Endodermal cell (in vitro differentiated cells): ENCODE measurements around the gene RGS6. TPM values are rescaled to one million over a fixed set of nuclear protein-coding genes. Genes with fewer than 3 reads are reported as not detected.

ENCODE experiments used
- DNase-seq: peaks from one replicate; pipeline ENCODE4 v3.0.0-alpha.2; 2017
- H3K27ac ChIP-seq: 2 replicates; pipeline ENCODE4 v1.5.1; 2013; ENCODE audit warnings: mild to moderate bottlenecking, low read depth, low read length, moderate library complexity
- H3K27me3 ChIP-seq: 2 replicates; pipeline ENCODE4 v1.6.1; 2013; ENCODE audit warnings: mild to moderate bottlenecking, low read length, moderate library complexity; ENCODE audit not compliant: insufficient read depth, control insufficient read depth, poor library complexity, severe bottlenecking
- H3K36me3 ChIP-seq: 2 replicates; pipeline ENCODE4 v1.7.0; 2013; ENCODE audit warnings: mild to moderate bottlenecking, low read length, moderate library complexity; ENCODE audit not compliant: control insufficient read depth, insufficient read depth
- H3K4me1 ChIP-seq: one replicate; pipeline ENCODE4 v1.7.0; 2013; ENCODE audit warnings: low read length; ENCODE audit not compliant: control insufficient read depth, insufficient read depth
- H3K4me3 ChIP-seq: 2 replicates; pipeline ENCODE4 v1.5.1; 2013; ENCODE audit warnings: mild to moderate bottlenecking, low read length, moderate library complexity
- H3K9ac ChIP-seq: 2 replicates; pipeline ENCODE4 v1.6.1; 2013; ENCODE audit warnings: mild to moderate bottlenecking, low read length, moderate library complexity; ENCODE audit not compliant: poor library complexity, severe bottlenecking; ENCODE audit errors: extremely low read depth
- H3K9me3 ChIP-seq: 2 replicates; pipeline ENCODE4 v1.6.1; 2013; ENCODE audit warnings: mild to moderate bottlenecking, low read length, moderate library complexity; ENCODE audit not compliant: control insufficient read depth
- H3K27ac Mint-ChIP-seq: 2 replicates; pipeline ENCODE4 v1.8.0; 2020; ENCODE audit warnings: mixed read lengths
- H3K27me3 Mint-ChIP-seq: 2 replicates; pipeline ENCODE4 v1.8.0; 2021; ENCODE audit warnings: mild to moderate bottlenecking, mixed read lengths; ENCODE audit not compliant: insufficient read depth
- H3K36me3 Mint-ChIP-seq: 2 replicates; pipeline ENCODE4 v1.8.0; 2020; ENCODE audit warnings: low read depth, mixed read lengths
- H3K4me1 Mint-ChIP-seq: 2 replicates; pipeline ENCODE4 v1.8.0; 2020; ENCODE audit warnings: mixed read lengths
- H3K4me3 Mint-ChIP-seq: 2 replicates; pipeline ENCODE4 v1.8.0; 2020; ENCODE audit warnings: mild to moderate bottlenecking, moderate library complexity, mixed read lengths
- H3K9me3 Mint-ChIP-seq: 2 replicates; pipeline ENCODE4 v1.8.0; 2020; ENCODE audit warnings: mild to moderate bottlenecking, mixed read lengths
- CTCF ChIP-seq: fragments of 200-600 bp; sonication (generic); conservative IDR thresholded peaks from 2 replicates; pipeline ENCODE4 v1.5.0; 2021; ENCODE audit warnings: antibody characterized with exemption, mild to moderate bottlenecking
- WGBS, 2 experiments: methylation state at CpG; one replicate each; pipeline versions ENCODE4 v1.1.5 to v1.1.7; 2013; ENCODE audit warnings: missing lambda C conversion rate in 2 of 2, mixed read lengths in 1 of 2; ENCODE audit not compliant: insufficient coverage in 1 of 2, insufficient read length in 1 of 2; 5-methylcytosine and 5-hydroxymethylcytosine counted together
- total RNA-seq, 2 donors: library from RNA; stranded (reverse); fragmentation: NEBNext Ultra II Directional in 1 of 2; extraction: Animal tissue kit (Norgen Biotek cat#: 25700) in 1 of 2; gene quantifications; 2 replicates in 1 of 2; 3 replicates in 1 of 2; pipeline ENCODE4 v1.2.1, GENCODE V29; 2021

The RGS6 gene
- total RNA-seq, 2 donors from 2014 or later: 10.1 to 16.3 TPM

- H3K27ac ChIP-seq: no peak overlapping the region
Observed at GRCh38 chr14:72061718-72062117, 129.5 kb downstream of the RGS6 start.

GRCh38 chr14:72063761-72064282 is 131.6 kb downstream of the RGS6 start:
- Histone ChIP-seq H3K4me3 (peak overlapping the region; percentile 1), H3K9me3 (no peaks in the 10 kb centered on the region), H3K9ac (no peak overlapping the region), H3K27ac (no peak overlapping the region), H3K36me3 (no peaks in the 10 kb centered on the region), H3K4me1 (no peaks in the 10 kb centered on the region), H3K27me3 (no peaks in the 10 kb centered on the region)
- no peak overlapping the region for H3K4me3 Mint-ChIP-seq
- no peaks in the 10 kb centered on the region for H3K27me3 Mint-ChIP-seq
- WGBS, 2 experiments: 94 to 97% methylated on average over 3 to 4 of the region's 4 CpGs
- H3K9me3 Mint-ChIP-seq: no peaks in the 10 kb centered on the region
- TF ChIP-seq CTCF: no peak
- no peaks in the 10 kb centered on the region for H3K36me3 Mint-ChIP-seq
- no peak for DNase-seq
- peaks cover 6% of the 10 kb centered on the region for H3K4me1 Mint-ChIP-seq
- no peak overlapping the region for H3K27ac Mint-ChIP-seq

More at GRCh38 chr14:72061718-72062117, 129.5 kb downstream of the RGS6 start:
- Mint-ChIP-seq H3K4me3 (no peak overlapping the region), H3K36me3 (no peaks in the 10 kb centered on the region), H3K9me3 (no peaks in the 10 kb centered on the region), H3K4me1 (peaks cover 6% of the 10 kb centered on the region), H3K27ac (no peak overlapping the region), H3K27me3 (no peaks in the 10 kb centered on the region)
- no peak for TF ChIP-seq CTCF
- H3K4me3 ChIP-seq: no peak overlapping the region
- no peaks in the 10 kb centered on the region for H3K36me3 ChIP-seq
- WGBS, 2 experiments: 100% methylated on average over 1 of the region's 1 CpG; no CpG with 5 or more reads in 1 of the 2 experiments
- no peaks in the 10 kb centered on the region for H3K4me1 ChIP-seq
- no peak for DNase-seq
- no peaks in the 10 kb centered on the region for H3K27me3 ChIP-seq
- H3K9me3 ChIP-seq: no peaks in the 10 kb centered on the region
- no peak overlapping the region for H3K9ac ChIP-seq

GRCh38 chr14:72064501-72064900 is 132.3 kb downstream of the RGS6 start:
- Histone ChIP-seq H3K27ac (no peak overlapping the region), H3K9ac (no peak overlapping the region), H3K4me1 (no peaks in the 10 kb centered on the region), H3K9me3 (no peaks in the 10 kb centered on the region), H3K36me3 (no peaks in the 10 kb centered on the region), H3K4me3 (peak overlapping the region; percentile 1), H3K27me3 (no peaks in the 10 kb centered on the region)
- no peak for TF ChIP-seq CTCF
- Mint-ChIP-seq H3K9me3 (no peaks in the 10 kb centered on the region), H3K36me3 (no peaks in the 10 kb centered on the region), H3K27me3 (no peaks in the 10 kb centered on the region), H3K27ac (no peak overlapping the region), H3K4me1 (peaks cover 6% of the 10 kb centered on the region), H3K4me3 (no peak overlapping the region)
- no peak for DNase-seq
- 76 to 77% methylated on average over 3 of the region's 4 CpGs for WGBS, 2 experiments
